Measurements from ENCODE around the gene ALG11.
"Not testable (repeated sequence)": the region's sequence is repeated elsewhere in the genome, so short reads cannot be mapped to it uniquely, and the experiment has no call there.

The ALG11 gene

GRCh38 chr13:52011632-52012511, at the start of gene ALG11:
TSS of gene ALG11 (plus strand) at chr13:52012398. CDS start at chr13:52012419, 21 bp downstream.
- peak; percentile 94 to 96 for DNase-seq

GRCh38 chr13:51966186-51966585, 46.0 kb upstream of the ALG11 start:
- DNase-seq, result no peak

- no peak for DNase-seq
Measured at GRCh38 chr13:51967482-51968446, 44.4 kb upstream of the ALG11 start.

- no peak for DNase-seq
Measured at GRCh38 chr13:51970349-51970748, 41.8 kb upstream of the ALG11 start.

- peak; percentile 16 to 19 for DNase-seq
Measured at GRCh38 chr13:51971520-51972426, 40.4 kb upstream of the ALG11 start.

- no peak for DNase-seq
Measured at GRCh38 chr13:51974482-51974881, 37.7 kb upstream of the ALG11 start.

- no peak for DNase-seq
Measured at GRCh38 chr13:51976423-51976822, 35.8 kb upstream of the ALG11 start.

- no peak for DNase-seq
Measured at GRCh38 chr13:51976890-51977289, 35.3 kb upstream of the ALG11 start.

GRCh38 chr13:51977625-51978024, 34.6 kb upstream of the ALG11 start:
- no peak for DNase-seq

GRCh38 chr13:51978796-51979556, 33.2 kb upstream of the ALG11 start:
- DNase-seq, result no peak

GRCh38 chr13:51980908-51981307, 31.3 kb upstream of the ALG11 start:
- DNase-seq, result no peak

GRCh38 chr13:51981355-51981754, 30.8 kb upstream of the ALG11 start:
- DNase-seq, result no peak

- DNase-seq, result not testable (repeated sequence)
Measured at GRCh38 chr13:51983292-51983691, 28.9 kb upstream of the ALG11 start.

GRCh38 chr13:51984904-51985303, 27.3 kb upstream of the ALG11 start:
- DNase-seq, result not testable (repeated sequence)

GRCh38 chr13:51988988-51989618, 23.1 kb upstream of the ALG11 start:
- DNase-seq, result no peak

- no peak for DNase-seq
Measured at GRCh38 chr13:51993713-51994112, 18.5 kb upstream of the ALG11 start.

- no peak for DNase-seq
Measured at GRCh38 chr13:51995677-51996551, 16.3 kb upstream of the ALG11 start.

- no peak for DNase-seq
Measured at GRCh38 chr13:51996641-51997040, 15.6 kb upstream of the ALG11 start.

- no peak for DNase-seq
Measured at GRCh38 chr13:51997186-51997585, 15.0 kb upstream of the ALG11 start.

Data from NCI-H2081 (cell line).